Keratinocyte (primary cell): ENCODE results near the gene CSMD2. TPM values are rescaled to one million over a fixed set of nuclear protein-coding genes. Genes with fewer than 3 reads are reported as not detected.

Experiments used
- DNase-seq: peaks from one replicate; pipeline ENCODE4 v3.0.0-alpha.2; 2011; ENCODE audit warnings: low read depth, missing footprints, low spot score
- FAIRE-seq: peaks from 2 replicates; lab custom pipeline; 2011; peaks lifted over from hg19 to GRCh38; lab: Jason Lieb, UNC
- H2AFZ ChIP-seq: 2 replicates; pipeline ENCODE4 v1.6.0; 2012; ENCODE audit warnings: low read length, control low read depth, inconsistent platforms; ENCODE audit not compliant: control insufficient read depth
- H3K27ac ChIP-seq: 2 replicates; pipeline ENCODE4 v1.5.1; 2011; ENCODE audit warnings: low read length; ENCODE audit not compliant: control insufficient read depth, insufficient read depth
- H3K27me3 ChIP-seq: 3 replicates; pipeline ENCODE4 v1.6.0; 2011; ENCODE audit warnings: low read length; ENCODE audit not compliant: control insufficient read depth, insufficient read depth; ENCODE audit errors: extremely low read depth
- H3K36me3 ChIP-seq, 2 experiments: 2 replicates in 1 of 2; 3 replicates in 1 of 2; pipeline ENCODE4 v1.5.1; 2011; ENCODE audit warnings: low read length in 2 of 2, mild to moderate bottlenecking in 1 of 2; ENCODE audit not compliant: control insufficient read depth in 2 of 2, insufficient read depth in 2 of 2; ENCODE audit errors: extremely low read depth in 1 of 2
- H3K4me1 ChIP-seq: 3 replicates; pipeline ENCODE4 v1.5.1; 2011; ENCODE audit warnings: low read length; ENCODE audit not compliant: control insufficient read depth, insufficient read depth; ENCODE audit errors: extremely low read depth
- H3K4me2 ChIP-seq: 3 replicates; pipeline ENCODE4 v1.6.0; 2011; ENCODE audit warnings: low read depth, low read length; ENCODE audit not compliant: control insufficient read depth, insufficient read depth; ENCODE audit errors: extremely low read depth
- H3K4me3 ChIP-seq, 3 experiments: fragments of 200-600 bp in 1 of 3; sonication (generic) in 1 of 3; 2 replicates in 2 of 3; 3 replicates in 1 of 3; pipeline ENCODE4 v1.5.1; 2011 to 2016; ENCODE audit warnings: low read length in 3 of 3, mild to moderate bottlenecking in 3 of 3, control low read depth in 2 of 3, inconsistent platforms in 1 of 3, low read depth in 1 of 3, mixed read lengths in 1 of 3, mixed run types in 1 of 3, moderate library complexity in 1 of 3; ENCODE audit not compliant: control insufficient read depth in 2 of 3, insufficient read depth in 2 of 3; ENCODE audit errors: extremely low read depth in 1 of 3
- H3K79me2 ChIP-seq: 2 replicates; pipeline ENCODE4 v1.6.0; 2012; ENCODE audit warnings: low read length; ENCODE audit not compliant: control insufficient read depth, insufficient read depth
- H3K9ac ChIP-seq: 3 replicates; pipeline ENCODE4 v1.6.0; 2011; ENCODE audit warnings: low read length; ENCODE audit not compliant: control insufficient read depth, insufficient read depth; ENCODE audit errors: extremely low read depth
- H3K9me1 ChIP-seq: 3 replicates; pipeline ENCODE4 v1.6.0; 2011; ENCODE audit warnings: low read length; ENCODE audit not compliant: control insufficient read depth, insufficient read depth; ENCODE audit errors: extremely low read depth
- H3K9me3 ChIP-seq: 2 replicates; pipeline ENCODE4 v1.5.1; 2012; ENCODE audit warnings: low read depth, low read length; ENCODE audit not compliant: control insufficient read depth
- H4K20me1 ChIP-seq: 3 replicates; pipeline ENCODE4 v1.6.0; 2011; ENCODE audit warnings: low read length; ENCODE audit not compliant: control insufficient read depth, insufficient read depth; ENCODE audit errors: extremely low read depth
- CTCF ChIP-seq, 3 experiments: IDR thresholded peaks in 1 of 3; conservative IDR thresholded peaks in 1 of 3; optimal IDR thresholded peaks in 1 of 3; 2 replicates in 2 of 3; 3 replicates in 1 of 3; pipeline versions ENCODE3 to v1.5.1; 2011; ENCODE audit warnings: low read length in 3 of 3, mild to moderate bottlenecking in 3 of 3, moderate library complexity in 2 of 3, control low read depth in 1 of 3, inconsistent platforms in 1 of 3; ENCODE audit not compliant: insufficient read depth in 2 of 3; ENCODE audit errors: extremely low read depth in 1 of 3
- EZH2 ChIP-seq: IDR thresholded peaks from one replicate; pipeline ENCODE4 v1.6.1; 2012; ENCODE audit warnings: inconsistent platforms, mild to moderate bottlenecking, low read length, moderate library complexity
- dilution Hi-C: fragments of 300-500 bp; cut with MboI; formaldehyde crosslinking; loops from one replicate; pipeline ENCODE4 v1.7.0; 2020; ENCODE audit warnings: low sequenced_read_pairs; ENCODE audit not compliant: extremely low pct_ligation_motif_present
- polyA plus RNA-seq, 5 experiments: library from polyadenylated mRNA; depleted of rRNA in 3 of 5; stranded (reverse) in 3 of 5; stranded (forward) in 1 of 5; unstranded in 1 of 5; fragments of >200 nt; gene quantifications; 1 replicate in 1 of 5; 2 replicates in 3 of 5; 3 replicates in 1 of 5; pipeline versions ENCODE4 v1.2.1 to v1.2.3, GENCODE V29; 2011 to 2012; ENCODE audit warnings: missing spikeins in 2 of 5, low read depth in 1 of 5, low replicate concordance in 1 of 5

The CSMD2 gene
- polyA plus RNA-seq, 1 donor (not counting 4 experiments of a cell fraction or from before 2014, with no cell fraction given), result 2.0 TPM

DNA sequence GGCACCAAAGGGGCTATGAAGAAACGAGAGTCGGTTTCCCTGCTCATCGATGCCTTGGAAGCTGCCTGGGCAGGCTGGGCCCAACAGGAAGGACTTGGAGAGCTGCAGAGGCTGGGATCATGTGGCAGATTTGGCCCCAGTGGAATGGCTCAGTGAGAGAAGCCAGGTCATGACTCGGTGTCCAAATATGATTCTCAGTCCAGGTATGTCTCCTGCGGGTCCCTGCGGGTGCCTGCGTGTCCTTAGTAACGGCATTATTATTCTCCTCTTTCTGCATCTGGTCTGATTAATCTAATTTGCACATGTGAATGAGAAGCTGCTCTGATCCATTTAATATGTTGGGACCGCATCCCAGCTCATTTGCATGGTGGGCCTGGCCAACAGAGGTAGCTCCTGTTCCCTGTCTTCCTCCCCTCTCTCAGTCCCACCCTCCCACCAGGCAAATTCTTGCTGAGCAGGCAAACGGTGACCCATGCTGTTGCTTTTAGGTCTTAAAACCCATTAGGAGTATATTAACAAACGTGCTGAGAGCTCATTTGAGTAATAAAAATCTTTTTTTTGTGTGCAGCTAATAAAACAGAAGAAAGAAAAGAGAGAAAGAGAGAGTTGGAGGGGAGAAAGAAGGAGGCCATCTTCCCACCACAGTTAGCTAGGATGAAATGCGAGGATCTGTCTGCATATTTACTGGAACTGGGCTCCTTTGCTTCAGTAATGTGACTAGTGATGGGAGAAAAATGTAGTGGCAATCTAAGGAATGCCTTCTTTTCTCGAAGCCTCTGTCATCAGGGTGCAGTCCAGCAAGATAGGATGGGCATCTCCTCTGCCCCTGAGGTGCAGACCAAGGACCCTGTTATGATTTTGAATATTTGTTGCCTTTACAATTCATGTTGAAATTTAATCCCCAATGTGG is 167.6 kb downstream of the CSMD2 start:
- Histone ChIP-seq H4K20me1 (no peaks in the 10 kb centered on the region), H3K9me1 (no peaks in the 10 kb centered on the region), H3K9ac (no peak overlapping the region), H3K4me1 (no peaks in the 10 kb centered on the region), H3K27ac (no peak overlapping the region), H3K36me3 (no peaks in the 10 kb centered on the region), H3K79me2 (no peaks in the 10 kb centered on the region), H3K27me3 (no peaks in the 10 kb centered on the region), H3K9me3 (no peaks in the 10 kb centered on the region), H3K4me2 (no peak overlapping the region), H2AFZ (no peak overlapping the region), H3K4me3 (no peak overlapping the region)
- dilution Hi-C loops, result no loop called here
- DNase-seq, result no peak
- TF ChIP-seq EZH2, result no peak
- no peak for TF ChIP-seq CTCF (optimal IDR thresholded peaks at IDR 0.05 in 1 of 3, IDR thresholded peaks at IDR 0.05 in 1 of 3, conservative IDR thresholded peaks at IDR 0.05 in 1 of 3; ENCODE audit: extremely low read depth in 1 of 3, insufficient read depth in 2 of 3, low read length in 3 of 3)
- peak; percentile 41 for FAIRE-seq

DNA sequence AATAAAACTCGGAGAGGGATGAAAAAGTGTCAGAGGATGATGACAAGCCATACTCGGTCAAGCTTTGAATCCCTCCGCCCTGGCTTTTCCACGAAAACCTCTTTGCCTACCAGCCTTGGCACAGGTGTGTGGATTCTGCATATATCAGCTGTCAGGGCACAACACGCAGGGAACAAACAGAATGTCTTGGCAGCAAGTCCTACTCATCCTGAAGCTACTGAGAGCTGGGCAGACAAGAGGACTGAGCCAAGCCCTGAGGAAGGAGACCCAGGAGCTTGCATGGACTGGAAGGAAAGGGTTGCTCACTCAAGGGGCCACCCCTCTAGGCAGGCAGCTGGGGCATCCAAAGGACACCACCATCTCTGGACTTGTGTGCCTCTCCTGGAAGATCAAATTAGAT is 168.7 kb downstream of the CSMD2 start:
- no peak for FAIRE-seq
- Histone ChIP-seq H3K9ac (no peak overlapping the region), H3K4me1 (no peaks in the 10 kb centered on the region), H3K79me2 (no peaks in the 10 kb centered on the region), H3K9me1 (no peaks in the 10 kb centered on the region), H3K36me3 (no peaks in the 10 kb centered on the region), H3K27ac (no peak overlapping the region), H3K9me3 (no peaks in the 10 kb centered on the region), H4K20me1 (no peaks in the 10 kb centered on the region), H3K4me3 (no peak overlapping the region), H2AFZ (no peak overlapping the region), H3K27me3 (no peaks in the 10 kb centered on the region), H3K4me2 (no peak overlapping the region)
- DNase-seq, result no peak
- dilution Hi-C loops, result no loop called here
- TF ChIP-seq CTCF (optimal IDR thresholded peaks at IDR 0.05 in 1 of 3, IDR thresholded peaks at IDR 0.05 in 1 of 3, conservative IDR thresholded peaks at IDR 0.05 in 1 of 3; ENCODE audit: extremely low read depth in 1 of 3, insufficient read depth in 2 of 3, low read length in 3 of 3), result no peak
- TF ChIP-seq EZH2, result no peak
